Activated T-cell treated with anti-CD3 and anti-CD28 coated beads, Interleukin-2, amount 50 U/mL, for 1 hour (primary cell): Measurements from ENCODE around the gene TMEM184B.
A peak's percentile ranks its signal among the peaks of the same experiment; 100 is the strongest.
"Not testable (repeated sequence)": the region's sequence is repeated elsewhere in the genome, so short reads cannot be mapped to it uniquely, and the experiment has no call there.

Experiments used
- DNase-seq: peaks from one replicate; pipeline ENCODE4 v3.0.0-alpha.2; 2020

The TMEM184B gene

GRCh38 chr22:38202437-38203089 lies 70.2 kb downstream of the TMEM184B start:
- DNase-seq: peak; percentile 58

- DNase-seq: peak; percentile 89
These were observed 70.9 kb downstream of the TMEM184B start, which contains the start of gene MAFF for GRCh38 chr22:38201711-38202436. Gene MAFF, plus strand, starts transcription at chr22:38201994. Its CDS starts 11,860 bp downstream, at chr22:38213854.

GRCh38 chr22:38201371-38201710 lies 71.5 kb downstream of the TMEM184B start:
- DNase-seq: no peak

- no peak for DNase-seq
These were observed 72.8 kb downstream of the TMEM184B start for GRCh38 chr22:38199826-38200559.

GRCh38 chr22:38196791-38197419 lies 75.9 kb downstream of the TMEM184B start:
- DNase-seq: no peak

GRCh38 chr22:38193580-38193979 lies 79.2 kb downstream of the TMEM184B start:
- DNase-seq: no peak

GRCh38 chr22:38192475-38192863 lies 80.3 kb downstream of the TMEM184B start:
- no peak for DNase-seq

- no peak for DNase-seq
These were observed 80.9 kb downstream of the TMEM184B start for GRCh38 chr22:38191731-38192474.

GRCh38 chr22:38191055-38191454 lies 81.8 kb downstream of the TMEM184B start:
- no peak for DNase-seq

GRCh38 chr22:38190581-38190980 lies 82.2 kb downstream of the TMEM184B start:
- DNase-seq: no peak

GRCh38 chr22:38189104-38189503 lies 83.7 kb downstream of the TMEM184B start:
- no peak for DNase-seq

GRCh38 chr22:38187413-38188212 lies 85.2 kb downstream of the TMEM184B start:
- no peak for DNase-seq

GRCh38 chr22:38186429-38186828 lies 86.4 kb downstream of the TMEM184B start:
- DNase-seq: no peak

GRCh38 chr22:38184788-38185187 lies 88.0 kb downstream of the TMEM184B start:
- no peak for DNase-seq

GRCh38 chr22:38181453-38182200 lies 91.2 kb downstream of the TMEM184B start, which contains the start of gene PLA2G6:
Gene PLA2G6, minus strand, starts transcription at chr22:38181830. Its CDS starts 12,404 bp downstream, at chr22:38169426.
- peak; percentile 96 for DNase-seq

- peak; percentile 42 for DNase-seq
These were observed 91.9 kb downstream of the TMEM184B start for GRCh38 chr22:38180841-38181452.

GRCh38 chr22:38178605-38178937 lies 94.2 kb downstream of the TMEM184B start:
- not testable (repeated sequence) for DNase-seq

GRCh38 chr22:38177926-38178604 lies 94.7 kb downstream of the TMEM184B start:
- no peak for DNase-seq

- not testable (repeated sequence) for DNase-seq
These were observed 95.3 kb downstream of the TMEM184B start for GRCh38 chr22:38177571-38177925.

- no peak for DNase-seq
These were observed 95.8 kb downstream of the TMEM184B start for GRCh38 chr22:38177044-38177443.
